Measurements from ENCODE around the gene ZNF777.
"Not testable (repeated sequence)": the region's sequence is repeated elsewhere in the genome, so short reads cannot be mapped to it uniquely, and the experiment has no call there.

Gene ZNF777

DNA sequence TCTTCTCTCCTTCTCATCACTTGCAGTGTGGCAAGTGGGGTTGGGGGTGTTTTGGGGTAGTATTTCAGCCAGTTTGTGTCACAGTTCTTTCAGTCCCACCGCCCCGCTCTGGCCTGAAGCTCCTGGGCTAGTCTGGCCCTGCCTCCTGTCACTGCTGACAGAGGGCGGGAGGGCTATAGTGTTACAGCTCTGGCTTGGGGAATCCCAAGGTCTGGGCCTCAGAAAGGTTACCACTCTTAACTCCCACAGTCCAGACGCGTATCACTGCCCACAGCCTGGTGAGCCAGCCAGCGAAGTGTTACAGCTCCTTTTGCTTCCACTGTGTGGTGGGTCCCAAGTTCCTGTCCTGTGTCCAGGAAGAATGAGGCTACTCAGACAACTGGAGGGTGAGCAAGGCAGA is 56.0 kb downstream of the ZNF777 start:
- no peak for DNase-seq

DNA sequence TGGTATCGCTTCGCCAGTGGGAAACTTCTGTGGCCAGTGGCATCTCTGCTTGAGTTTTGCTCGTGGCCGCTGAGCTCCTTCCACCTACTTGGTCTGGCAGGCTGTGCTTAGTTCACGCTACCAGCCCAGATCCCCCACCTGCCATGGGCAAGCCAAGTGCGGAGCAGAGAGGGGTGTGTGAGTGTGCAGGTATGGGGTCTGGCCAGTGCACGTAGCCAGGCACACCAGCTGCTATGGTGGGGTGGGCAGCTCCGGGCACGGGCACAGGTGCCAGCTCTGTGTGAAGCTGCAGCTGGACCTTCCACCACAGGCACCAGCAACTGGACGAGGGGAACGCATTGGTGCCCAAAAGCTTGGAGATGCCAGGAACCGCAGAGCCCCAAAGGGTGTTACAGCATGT is 56.5 kb downstream of the ZNF777 start:
- DNase-seq, result no peak

- DNase-seq, result no peak
These were observed 62.6 kb downstream of the ZNF777 start for GRCh38 chr7:149398195-149398820.

- DNase-seq, result no peak
These were observed 63.3 kb downstream of the ZNF777 start for GRCh38 chr7:149397470-149398043.

DNA sequence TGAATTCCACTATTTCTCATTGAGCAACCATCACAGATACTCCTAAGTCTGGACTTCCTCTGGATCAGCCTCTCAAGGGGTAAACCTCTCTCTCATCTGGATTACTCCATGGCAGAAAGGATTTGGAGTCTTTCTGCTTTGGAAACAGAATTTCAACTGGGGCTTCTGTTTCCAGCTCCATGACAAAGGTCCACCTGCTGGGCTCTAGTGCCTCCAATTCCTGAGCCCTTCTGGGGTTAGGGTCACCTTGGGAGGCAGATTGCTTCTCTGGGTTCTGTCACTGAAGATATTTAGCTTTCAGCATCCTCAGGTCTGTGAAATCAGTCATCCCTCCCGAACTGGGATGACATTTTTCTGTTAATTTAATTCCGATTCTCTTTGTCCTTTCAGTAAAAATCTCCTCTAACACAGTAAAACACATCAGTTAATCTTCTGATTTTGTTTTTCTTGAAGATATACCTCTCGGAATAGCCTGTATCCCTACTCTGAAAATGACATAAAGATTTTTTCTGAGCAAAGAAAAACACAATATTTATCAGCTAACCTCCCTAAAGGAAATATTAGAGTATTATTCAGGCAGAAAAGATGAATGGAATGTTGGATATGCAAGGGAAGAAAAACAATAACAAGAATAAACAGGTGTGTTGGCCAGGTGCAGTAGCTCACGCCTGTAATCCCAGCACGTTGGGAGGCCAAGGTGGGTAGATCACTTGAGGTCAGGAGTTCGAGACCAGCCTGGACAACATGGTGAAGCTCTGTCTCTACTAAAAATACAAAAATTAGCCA is 72.1 kb downstream of the ZNF777 start:
- DNase-seq, result not testable (repeated sequence)

GRCh38 chr7:149386514-149386913 is 74.3 kb downstream of the ZNF777 start:
- not testable (repeated sequence) for DNase-seq

DNA sequence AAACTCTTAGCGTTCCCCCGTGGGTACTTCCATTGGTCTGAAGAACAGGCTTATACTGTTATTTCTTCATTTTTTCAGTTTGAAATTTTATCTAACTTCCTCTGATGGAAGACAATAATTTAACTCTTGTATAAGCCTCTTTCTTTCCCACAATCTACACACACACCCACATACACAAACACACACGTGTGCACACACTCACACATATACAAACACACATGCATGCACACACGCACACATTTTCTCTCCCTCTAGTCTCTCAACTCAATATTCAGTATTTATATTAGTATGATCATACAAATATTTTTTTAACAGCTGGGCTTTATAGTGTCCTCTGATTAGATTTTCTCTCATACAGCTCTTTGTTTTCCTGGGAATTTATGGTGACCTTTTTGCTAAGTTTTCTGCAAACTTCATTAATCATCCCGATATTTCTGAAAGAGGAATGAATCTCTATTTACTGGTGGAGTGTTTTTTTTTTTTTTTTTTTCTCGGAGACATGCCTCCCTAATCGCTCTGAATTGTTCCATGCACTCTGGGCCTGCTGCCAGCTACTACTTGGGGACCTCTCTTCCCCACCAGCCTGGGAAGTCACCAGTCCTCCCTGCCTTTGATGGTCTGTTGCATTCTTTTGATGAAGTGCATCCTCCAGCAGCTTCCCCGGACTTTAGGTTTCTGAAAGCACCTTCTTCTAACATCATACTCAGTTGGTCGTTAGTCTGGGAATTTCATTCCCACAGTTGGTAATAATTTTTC is 75.5 kb downstream of the ZNF777 start:
- no peak for DNase-seq

Measured in activated effector memory CD4-positive, alpha-beta T cell treated with anti-CD3 and anti-CD28 coated beads, Interleukin-2, amount 50 U/mL, for 16 hours (primary cell).